SU-DHL-6 (cell line): ENCODE data around the gene THSD4.

Source experiments
- CTCF ChIP-seq: fragments of 200-600 bp; sonication (generic); IDR thresholded peaks from one replicate; pipeline ENCODE4 v1.5.1; 2017; ENCODE audit warnings: antibody characterized with exemption, mild to moderate bottlenecking, low read length, moderate library complexity; ENCODE audit not compliant: insufficient read depth, poor library complexity, severe bottlenecking
- EZH2phosphoT487 ChIP-seq: fragments of 200-600 bp; sonication (generic), shearing (Covaris generic); conservative IDR thresholded peaks from 2 replicates; pipeline ENCODE4 v1.6.1; 2018; ENCODE audit warnings: mild to moderate bottlenecking, antibody characterized with exemption, low read length, moderate library complexity, mixed read lengths

GRCh38 chr15:71115567-71116351 is 488 bp downstream of the THSD4 start:
- no peak for TF ChIP-seq CTCF
- TF ChIP-seq EZH2phosphoT487 = no peak
